Gastrocnemius medialis (tissue), 4 donors: ENCODE measurements around the gene PTTG1IP. TPM values are rescaled to one million over a fixed set of nuclear protein-coding genes. Genes with fewer than 3 reads are reported as not detected.

Experiments
- ATAC-seq, 2 donors: fragments of 150-250 bp; one replicate each; pipeline ENCODE4 v1.9.1; 2016
- DNase-seq, 2 donors: peaks; one replicate each; pipeline ENCODE4 v3.0.0-alpha.2; 2019
- H3K27ac ChIP-seq, 4 donors: fragments of 200-600 bp; sonication (generic); 1 replicate in 1 of 4; 2 replicates in 3 of 4; pipeline ENCODE4 v1.5.1; 2016 to 2018; ENCODE audit warnings: mild to moderate bottlenecking in 2 of 4, moderate library complexity in 1 of 4
- H3K27me3 ChIP-seq, 3 donors: fragments of 200-600 bp; sonication (generic) in 2 of 3; 1 replicate in 1 of 3; 2 replicates in 2 of 3; pipeline versions ENCODE4 v1.5.1 to v1.6.0; 2016 to 2019; ENCODE audit warnings: mild to moderate bottlenecking in 1 of 3, moderate library complexity in 1 of 3
- H3K36me3 ChIP-seq, 2 donors: fragments of 200-600 bp; sonication (generic) in 1 of 2; one replicate each; pipeline ENCODE4 v1.5.1; 2017 to 2018
- H3K4me1 ChIP-seq, 2 donors: fragments of 200-600 bp; sonication (generic) in 1 of 2; one replicate each; pipeline ENCODE4 v1.5.1; 2016 to 2017; ENCODE audit warnings: mild to moderate bottlenecking in 2 of 2
- H3K4me3 ChIP-seq, 4 donors: fragments of 200-600 bp; sonication (generic) in 3 of 4; 1 replicate in 1 of 4; 2 replicates in 3 of 4; pipeline ENCODE4 v1.5.1; 2016 to 2019; ENCODE audit warnings: mild to moderate bottlenecking in 2 of 4
- H3K9me3 ChIP-seq, 3 donors: fragments of 200-600 bp; sonication (generic) in 2 of 3; 1 replicate in 1 of 3; 2 replicates in 2 of 3; pipeline ENCODE4 v1.5.1; 2016 to 2019
- POLR2A ChIP-seq, 2 donors: fragments of 450-650 bp; IDR thresholded peaks; one replicate each; pipeline ENCODE4 v1.6.1; 2017; ENCODE audit warnings: antibody characterized with exemption in 2 of 2, mild to moderate bottlenecking in 2 of 2, moderate library complexity in 2 of 2
- in situ Hi-C, 4 donors: fragments of 200-750 bp; cut with MboI; loops; one replicate each; pipeline versions ENCODE4 v1.15.0 to v1.8.0; 2017; ENCODE audit warnings: low sequenced_read_pairs in 4 of 4
- intact Hi-C: fragments of 100-400 bp; cut with DNase I; formaldehyde crosslinking; loops from one replicate; pipeline ENCODE4 v1.15.1; 2023; ENCODE audit warnings: low total_unique reads
- total RNA-seq, 4 donors: library from RNA; depleted of rRNA; stranded (reverse); fragments of >200 nt; gene quantifications; one replicate each; pipeline versions ENCODE4 v1.1.0 to v1.2.3, GENCODE V29; 2016
- TF ChIP-seq, protein P1 (sequence below), 5 experiments: fragments of 450-650 bp in 3 of 5; fragments of 200-600 bp in 2 of 5; sonication (generic) in 2 of 5; IDR thresholded peaks in 4 of 5; conservative IDR thresholded peaks in 1 of 5; 1 replicate in 4 of 5; 2 replicates in 1 of 5; pipeline ENCODE4 v1.5.1; 2016 to 2019; ENCODE audit warnings: antibody characterized with exemption in 5 of 5, mild to moderate bottlenecking in 3 of 5, moderate library complexity in 3 of 5

Gene PTTG1IP
- total RNA-seq, 4 donors from 2014 or later, result 116 to 217 (median 127) TPM

DNA sequence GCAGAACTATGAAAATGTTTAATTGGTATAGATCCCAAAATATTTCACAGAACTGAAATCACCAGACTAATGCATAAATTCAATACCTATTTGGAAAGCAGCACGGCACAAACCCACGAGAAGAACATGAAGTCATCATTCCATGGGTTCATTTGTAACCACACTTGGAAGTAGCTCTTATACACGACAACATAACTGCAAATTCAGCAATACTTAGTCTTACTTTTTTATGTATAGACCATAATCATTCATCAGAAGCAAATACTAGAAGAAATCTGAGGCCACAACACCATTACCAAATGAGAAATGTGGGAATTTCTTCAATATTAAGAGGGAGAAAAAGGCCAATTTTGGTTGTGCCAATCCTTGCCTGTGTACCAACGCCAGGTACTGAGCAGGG, 67.6 kb downstream of the PTTG1IP start:
- Histone ChIP-seq H3K4me3 (no peak overlapping the region), H3K4me1 (peaks cover 13 to 22% of the 10 kb centered on the region in 2 donors), H3K27me3 (no peaks in the 10 kb centered on the region), H3K9me3 (no peaks in the 10 kb centered on the region), H3K36me3 (peaks cover 0 to 44% of the 10 kb centered on the region in 2 donors), H3K27ac (no peak overlapping the region)
- no peak for DNase-seq
- intact Hi-C loops, result loop anchor here (10.0 kb wide), 1 partner anchor 329 kb away; no protein-coding TSS in a partner anchor
- in situ Hi-C loops, result no loop called here
- TF ChIP-seq POLR2A (IDR thresholded peaks at IDR 0.05), result no peak
- TF ChIP-seq, protein P1, sequence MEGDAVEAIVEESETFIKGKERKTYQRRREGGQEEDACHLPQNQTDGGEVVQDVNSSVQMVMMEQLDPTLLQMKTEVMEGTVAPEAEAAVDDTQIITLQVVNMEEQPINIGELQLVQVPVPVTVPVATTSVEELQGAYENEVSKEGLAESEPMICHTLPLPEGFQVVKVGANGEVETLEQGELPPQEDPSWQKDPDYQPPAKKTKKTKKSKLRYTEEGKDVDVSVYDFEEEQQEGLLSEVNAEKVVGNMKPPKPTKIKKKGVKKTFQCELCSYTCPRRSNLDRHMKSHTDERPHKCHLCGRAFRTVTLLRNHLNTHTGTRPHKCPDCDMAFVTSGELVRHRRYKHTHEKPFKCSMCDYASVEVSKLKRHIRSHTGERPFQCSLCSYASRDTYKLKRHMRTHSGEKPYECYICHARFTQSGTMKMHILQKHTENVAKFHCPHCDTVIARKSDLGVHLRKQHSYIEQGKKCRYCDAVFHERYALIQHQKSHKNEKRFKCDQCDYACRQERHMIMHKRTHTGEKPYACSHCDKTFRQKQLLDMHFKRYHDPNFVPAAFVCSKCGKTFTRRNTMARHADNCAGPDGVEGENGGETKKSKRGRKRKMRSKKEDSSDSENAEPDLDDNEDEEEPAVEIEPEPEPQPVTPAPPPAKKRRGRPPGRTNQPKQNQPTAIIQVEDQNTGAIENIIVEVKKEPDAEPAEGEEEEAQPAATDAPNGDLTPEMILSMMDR (IDR thresholded peaks at IDR 0.05 in 4 of 5, conservative IDR thresholded peaks at IDR 0.05 in 1 of 5), result no peak
- no peak for ATAC-seq

DNA sequence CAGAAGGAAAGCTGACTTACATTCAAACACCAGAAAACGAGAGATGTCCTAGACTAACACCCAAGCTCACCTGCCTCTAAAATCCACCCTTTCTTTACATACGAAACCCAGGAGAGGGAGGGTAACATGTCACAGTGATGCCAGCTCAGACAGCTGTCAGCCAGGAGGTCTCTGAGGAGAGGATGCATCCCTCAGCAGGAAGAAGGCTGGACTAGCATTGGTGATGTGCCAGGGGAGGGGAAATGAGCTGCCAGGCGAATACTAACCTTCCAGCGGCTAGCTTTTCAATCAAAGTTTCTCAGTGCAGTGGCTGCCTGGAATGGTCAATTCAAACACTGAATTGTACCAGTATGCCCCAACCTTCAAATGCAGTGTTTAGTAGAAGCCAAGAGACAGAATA, 68.3 kb downstream of the PTTG1IP start:
- H3K27ac ChIP-seq, result no peak overlapping the region
- no peaks in the 10 kb centered on the region for H3K9me3 ChIP-seq
- ATAC-seq, result no peak
- H3K4me1 ChIP-seq, result peaks cover 19 to 28% of the 10 kb centered on the region in 2 donors
- H3K36me3 ChIP-seq, result peaks cover 0 to 43% of the 10 kb centered on the region in 2 donors
- intact Hi-C loops (loop anchor here (10.0 kb wide), 1 partner anchor 330 kb away; no protein-coding TSS in a partner anchor), in situ Hi-C loops (no loop called here)
- DNase-seq, result no peak
- no peaks in the 10 kb centered on the region for H3K27me3 ChIP-seq
- no peak overlapping the region for H3K4me3 ChIP-seq
- TF ChIP-seq, protein P1 (IDR thresholded peaks at IDR 0.05 in 4 of 5, conservative IDR thresholded peaks at IDR 0.05 in 1 of 5), result no peak
- no peak for TF ChIP-seq POLR2A (IDR thresholded peaks at IDR 0.05)

DNA sequence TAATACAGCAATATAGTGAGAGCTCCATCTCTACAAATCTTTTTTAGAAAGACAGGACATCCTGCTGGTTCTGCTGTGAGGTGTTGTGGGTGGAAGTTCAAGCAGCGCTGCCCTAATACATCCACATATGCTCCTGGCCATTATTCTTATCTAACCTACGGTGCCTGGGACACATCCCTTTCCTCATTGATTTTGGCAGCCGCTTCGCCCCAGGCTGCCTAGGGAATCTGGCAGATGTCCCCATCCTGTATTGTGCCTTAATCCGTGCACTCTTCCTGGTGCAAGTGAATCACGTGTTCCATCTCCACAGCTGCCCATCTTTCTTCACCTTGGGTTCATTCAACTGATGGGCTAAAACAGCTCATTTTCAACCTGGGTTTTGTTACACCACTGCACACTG, 68.7 kb downstream of the PTTG1IP start:
- no peak for ATAC-seq
- in situ Hi-C loops (no loop called here), intact Hi-C loops (loop anchor here (10.0 kb wide), 1 partner anchor 330 kb away; no protein-coding TSS in a partner anchor)
- no peak for TF ChIP-seq POLR2A (IDR thresholded peaks at IDR 0.05)
- TF ChIP-seq, protein P1 (IDR thresholded peaks at IDR 0.05 in 4 of 5, conservative IDR thresholded peaks at IDR 0.05 in 1 of 5), result no peak
- Histone ChIP-seq H3K36me3 (peaks cover 0 to 40% of the 10 kb centered on the region in 2 donors), H3K27ac (no peak overlapping the region), H3K4me1 (peaks cover 23 to 33% of the 10 kb centered on the region in 2 donors), H3K9me3 (no peaks in the 10 kb centered on the region), H3K4me3 (no peak overlapping the region), H3K27me3 (no peaks in the 10 kb centered on the region)
- DNase-seq, result no peak

DNA sequence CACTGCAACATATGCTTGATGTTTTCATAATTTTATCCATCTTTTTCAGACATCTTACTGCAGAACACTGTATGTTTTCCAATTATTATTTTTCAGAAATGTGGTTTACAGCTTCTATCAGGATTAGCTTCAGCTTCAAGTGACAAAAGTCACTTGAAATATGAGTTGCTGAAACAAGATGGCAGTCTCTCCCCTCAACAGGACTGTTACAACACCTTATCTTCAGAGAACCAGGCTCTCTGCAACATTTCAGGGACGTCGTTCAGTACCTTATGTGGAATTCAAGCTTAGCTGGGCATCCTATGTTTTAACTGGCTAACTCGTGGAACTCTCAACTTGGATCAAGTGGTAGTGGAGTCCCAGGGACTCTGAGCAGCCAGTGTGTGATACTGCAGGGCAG, 69.8 kb downstream of the PTTG1IP start:
- H3K4me3 ChIP-seq, result no peak overlapping the region
- no peak for DNase-seq
- in situ Hi-C loops (no loop called here), intact Hi-C loops (loop anchor here (10.0 kb wide), 1 partner anchor 331 kb away; no protein-coding TSS in a partner anchor)
- H3K9me3 ChIP-seq, result no peaks in the 10 kb centered on the region
- no peak overlapping the region for H3K27ac ChIP-seq
- no peak for TF ChIP-seq POLR2A (IDR thresholded peaks at IDR 0.05)
- TF ChIP-seq, protein P1 (IDR thresholded peaks at IDR 0.05 in 4 of 5, conservative IDR thresholded peaks at IDR 0.05 in 1 of 5), result no peak
- no peaks in the 10 kb centered on the region for H3K27me3 ChIP-seq
- H3K36me3 ChIP-seq, result peaks cover 0 to 36% of the 10 kb centered on the region in 2 donors
- ATAC-seq, result no peak
- peaks cover 23 to 39% of the 10 kb centered on the region in 2 donors for H3K4me1 ChIP-seq
